ENCODE measurements around the gene OPCML.

- TF ChIP-seq CTCF (conservative IDR thresholded peaks at IDR 0.05; ENCODE audit: low read length) (no peak), EZH2phosphoT487 (IDR thresholded peaks at IDR 0.05; ENCODE audit: borderline replicate concordance) (no peak)
Measured at GRCh38 chr11:133228471-133229329, 303.6 kb downstream of the OPCML start.
